Measurements from ENCODE around the gene ZNF221.

ZNF221 gene

DNA sequence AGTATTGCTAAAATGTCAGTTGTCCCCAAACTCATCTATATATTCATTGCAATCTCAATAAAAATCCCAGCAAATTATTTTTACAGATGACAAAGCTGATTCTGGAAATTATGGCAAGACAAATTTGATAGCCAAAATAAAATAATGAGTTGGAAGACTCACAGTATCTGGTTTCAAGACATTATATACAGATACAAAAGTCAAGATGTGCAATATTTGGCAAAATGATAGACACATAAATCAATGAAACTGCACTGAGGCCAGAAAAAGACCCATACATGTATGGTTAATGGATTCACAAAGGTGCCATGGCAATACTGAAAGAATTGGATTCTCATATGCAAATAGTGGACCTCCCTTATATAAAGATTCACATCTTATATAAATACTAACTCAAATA, 40.1 kb upstream of the ZNF221 start:
- no peak for TF ChIP-seq CTCF (IDR thresholded peaks at IDR 0.05; ENCODE audit: low read depth, low read length)
- H3K4me3 ChIP-seq (ENCODE audit: low read depth, low read length) = no peak overlapping the region

DNA sequence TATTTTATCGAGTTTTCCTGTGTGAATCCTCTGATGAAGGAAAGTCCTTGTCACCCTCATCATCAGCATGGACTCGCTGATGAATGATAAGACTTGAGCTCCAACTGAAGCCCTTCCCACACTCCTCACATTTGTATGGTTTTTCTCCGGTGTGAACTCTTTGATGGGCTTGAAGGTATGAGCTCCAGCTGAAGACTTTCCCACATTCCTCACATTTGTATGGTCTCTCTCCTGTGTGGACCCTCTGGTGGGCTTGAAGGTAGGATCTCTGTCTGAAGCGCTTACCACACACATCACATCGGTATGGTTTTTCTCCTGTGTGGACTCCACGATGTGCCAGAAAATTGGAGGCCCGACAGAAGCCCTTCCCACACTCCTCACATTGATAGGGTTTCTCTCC, 37.6 kb upstream of the ZNF221 start:
- TF ChIP-seq CTCF (IDR thresholded peaks at IDR 0.05; ENCODE audit: low read depth, low read length) = no peak
- no peak overlapping the region for H3K4me3 ChIP-seq (ENCODE audit: low read depth, low read length)

- TF ChIP-seq CTCF (IDR thresholded peaks at IDR 0.05; ENCODE audit: low read depth, low read length) = no peak
- H3K4me3 ChIP-seq (ENCODE audit: low read depth, low read length) = no peak overlapping the region
Observed at GRCh38 chr19:43914051-43914450, 37.0 kb upstream of the ZNF221 start.

DNA sequence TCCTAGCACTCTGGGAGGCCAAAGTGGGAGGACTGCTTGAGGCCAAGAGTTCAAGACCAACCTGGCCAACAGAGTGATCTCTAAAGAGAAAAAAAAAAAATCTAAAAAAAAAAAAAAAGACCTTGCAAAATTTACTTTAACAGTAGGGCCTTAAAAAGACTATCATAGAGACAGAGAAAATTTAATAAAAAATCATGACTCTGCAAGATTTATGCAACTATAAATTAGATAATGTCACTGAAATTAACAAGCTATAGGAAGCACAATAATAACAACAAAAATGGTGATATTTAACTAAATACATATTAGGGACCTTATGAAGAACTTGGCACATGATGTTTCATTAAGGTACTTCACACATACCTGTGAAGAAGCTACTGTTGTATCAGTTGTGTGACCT, 27.2 kb upstream of the ZNF221 start:
- no peak overlapping the region for H3K4me3 ChIP-seq (ENCODE audit: low read depth, low read length)
- TF ChIP-seq CTCF (IDR thresholded peaks at IDR 0.05; ENCODE audit: low read depth, low read length) = no peak

DNA sequence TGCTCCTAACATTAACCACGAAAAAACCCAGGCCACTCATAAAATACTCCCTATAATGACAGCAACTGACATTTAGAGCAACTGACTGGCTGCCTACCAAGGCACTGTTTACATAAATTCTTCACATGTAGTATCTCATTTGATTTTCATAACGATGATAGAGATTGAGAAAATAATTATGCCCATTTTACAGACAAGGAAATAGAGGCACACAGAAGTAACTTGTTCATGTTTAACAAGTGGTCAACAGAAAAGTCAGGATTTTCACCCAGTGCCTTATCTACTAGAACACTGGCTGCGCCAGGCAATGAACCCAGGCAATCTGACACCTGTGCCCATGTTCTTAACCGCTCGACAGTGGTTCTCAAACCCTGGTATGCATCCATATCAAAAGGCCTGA, 22.2 kb upstream of the ZNF221 start:
- TF ChIP-seq CTCF (IDR thresholded peaks at IDR 0.05; ENCODE audit: low read depth, low read length) = no peak
- no peak overlapping the region for H3K4me3 ChIP-seq (ENCODE audit: low read depth, low read length)

DNA sequence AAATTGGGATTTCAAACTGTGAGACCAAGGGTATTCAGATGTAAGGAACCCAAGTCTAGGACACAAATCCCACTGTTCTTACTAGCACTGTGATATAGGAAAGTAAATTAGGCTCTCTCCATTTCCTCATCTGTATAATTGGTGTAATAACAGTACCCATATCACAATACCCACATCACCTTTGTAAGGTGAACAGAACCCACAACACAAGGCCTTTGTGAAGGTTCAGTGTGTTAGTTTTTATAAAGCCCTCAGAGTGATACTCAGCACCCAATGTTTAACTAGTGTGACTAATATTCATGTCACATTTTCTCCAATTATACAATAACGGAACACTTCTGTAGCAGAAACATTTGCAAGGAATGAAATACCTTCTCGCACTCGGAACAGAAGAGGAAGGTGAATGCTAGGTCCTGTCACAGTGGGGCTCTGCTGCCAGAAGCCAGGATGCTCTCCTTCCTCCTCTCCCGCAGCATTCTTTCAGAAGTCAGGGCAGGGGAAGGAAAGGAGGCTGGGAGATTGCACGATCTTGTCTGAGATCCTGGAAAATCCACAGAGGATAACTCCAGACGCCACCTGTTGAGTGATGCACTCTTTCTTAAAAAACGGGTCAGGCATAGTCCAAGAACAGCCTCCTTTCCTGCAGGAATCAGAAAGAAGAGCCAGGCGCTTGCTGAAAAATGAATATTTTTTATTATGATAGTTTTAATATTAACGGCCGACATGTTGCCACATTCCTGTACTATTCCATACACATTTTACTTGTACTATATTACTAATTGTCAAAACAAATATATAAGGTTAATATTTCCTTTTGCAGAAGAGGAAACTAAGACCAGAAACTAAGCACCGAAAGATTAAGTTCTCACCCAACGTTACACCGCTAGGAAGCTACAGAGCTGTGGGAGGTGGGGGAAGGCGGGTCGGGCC, 16.7 kb upstream of the ZNF221 start:
- TF ChIP-seq CTCF (IDR thresholded peaks at IDR 0.05; ENCODE audit: low read depth, low read length) = no peak
- H3K4me3 ChIP-seq (ENCODE audit: low read depth, low read length) = peak overlapping the region; percentile 82

DNA sequence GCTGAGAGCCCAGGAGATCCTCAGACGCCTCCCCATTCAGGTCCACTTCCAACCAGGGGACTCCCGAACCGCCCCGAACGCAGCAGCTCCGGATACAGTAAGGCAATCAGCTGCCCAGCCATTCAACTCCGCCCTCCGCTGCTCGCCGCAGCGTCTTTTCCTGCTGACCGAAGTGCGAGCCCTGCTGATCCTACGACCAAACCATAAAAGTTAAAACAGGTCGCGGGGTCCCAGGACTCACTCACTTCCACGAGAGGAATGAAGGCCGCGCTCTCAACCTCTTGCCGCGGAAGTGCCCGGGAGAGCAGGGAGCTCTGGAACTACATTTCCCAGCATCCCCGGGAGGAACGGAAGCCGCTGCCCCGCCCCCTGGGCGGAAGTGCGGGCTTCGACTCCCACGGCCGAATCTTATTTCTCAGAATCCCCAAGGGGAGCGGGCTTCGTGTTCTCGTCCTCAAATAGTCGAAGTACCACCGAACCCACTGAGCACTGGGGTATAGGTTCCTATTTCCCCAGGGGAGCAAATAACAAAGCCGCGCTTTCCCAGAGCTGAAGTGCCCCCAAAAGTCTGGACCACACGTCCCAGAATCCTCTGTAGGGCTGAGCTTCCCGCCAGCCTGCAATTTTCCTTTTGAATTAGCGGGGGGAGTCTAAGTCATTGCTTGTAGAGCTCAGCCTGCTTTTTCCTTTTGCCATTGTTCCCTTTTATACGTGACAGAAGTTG, 15.9 kb upstream of the ZNF221 start, which contains the start of gene ZNF45:
Gene ZNF45 (minus strand): TSS at position 298 of the 724 bp plus-strand sequence. CDS start 13,097 bp downstream, outside the sequence.
- TF ChIP-seq CTCF (IDR thresholded peaks at IDR 0.05; ENCODE audit: low read depth, low read length) = no peak
- peak within 1 kb of the TSS; percentile 82 for H3K4me3 ChIP-seq (ENCODE audit: low read depth, low read length)
